Muscle of leg (tissue), 11 donors: Measurements from ENCODE around the gene ARHGAP26. TPM values are rescaled to one million over a fixed set of nuclear protein-coding genes. Genes with fewer than 3 reads are reported as not detected.
"Not testable (repeated sequence)": the region's sequence is repeated elsewhere in the genome, so short reads cannot be mapped to it uniquely, and the experiment has no call there.

Experiments used
- DNase-seq: peaks from one replicate; pipeline ENCODE4 v3.0.0; 2013
- H3K27ac ChIP-seq: one replicate; pipeline ENCODE4 v1.5.1; 2013; ENCODE audit warnings: mild to moderate bottlenecking, low read length, control low read depth
- H3K27me3 ChIP-seq: one replicate; pipeline ENCODE4 v1.6.1; 2013; ENCODE audit warnings: low read length; ENCODE audit not compliant: control insufficient read depth, insufficient read depth
- H3K36me3 ChIP-seq: one replicate; pipeline ENCODE4 v1.6.1; 2013; ENCODE audit warnings: low read length; ENCODE audit not compliant: control insufficient read depth, insufficient read depth
- H3K4me1 ChIP-seq: one replicate; pipeline ENCODE4 v1.6.1; 2013; ENCODE audit warnings: low read length; ENCODE audit not compliant: control insufficient read depth, insufficient read depth
- H3K4me3 ChIP-seq: one replicate; pipeline ENCODE4 v1.5.1; 2013; ENCODE audit warnings: low read length, control low read depth
- H3K9me3 ChIP-seq: replicated peaks from 2 replicates; pipeline ENCODE4 v1.6.1; 2013; ENCODE audit warnings: low read depth, low read length; ENCODE audit not compliant: control insufficient read depth
- WGBS: methylation state at CpG from one replicate; pipeline ENCODE4 v1.1.5; 2013; ENCODE audit warnings: missing lambda C conversion rate; ENCODE audit not compliant: insufficient coverage; 5-methylcytosine and 5-hydroxymethylcytosine counted together
- polyA plus RNA-seq, 8 donors: library from polyadenylated mRNA; unstranded; fragments of 120-200 nt; gene quantifications; one replicate each; pipeline versions ENCODE4 v1.2.1 to v1.2.3, GENCODE V29; 2013; ENCODE audit warnings: inconsistent platforms in 1 of 8, low replicate concordance in 1 of 8; ENCODE audit not compliant: insufficient read length in 8 of 8, insufficient read depth in 1 of 8
- total RNA-seq: library from RNA; stranded (reverse); fragments of 120-200 nt; gene quantifications from one replicate; pipeline ENCODE4 v1.2.4, GENCODE V29; 2013

ARHGAP26 gene
- total and polyA plus RNA-seq, 9 donors: 10.4 to 17.1 (median 13.2) TPM

DNA sequence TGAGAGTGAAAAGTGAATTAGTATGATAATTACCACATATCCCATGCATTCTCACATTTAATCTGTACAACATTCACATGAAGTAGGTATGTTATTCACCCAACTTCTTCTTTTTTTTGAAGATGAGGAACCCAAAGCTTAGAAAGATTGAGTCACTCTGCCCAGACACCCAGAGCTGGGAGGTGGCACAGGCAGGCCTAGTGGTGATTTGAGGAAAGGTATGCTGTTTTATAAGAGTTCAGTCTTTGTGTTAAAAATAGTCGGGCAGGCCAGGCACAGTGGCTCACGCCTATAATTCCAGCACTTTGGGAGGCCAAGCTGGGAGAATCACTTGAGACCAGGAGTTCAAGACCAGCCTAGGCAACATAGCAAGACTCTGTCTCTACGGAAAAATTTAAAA, 348.0 kb downstream of the ARHGAP26 start:
- no peaks in the 10 kb centered on the region for H3K27me3 ChIP-seq
- no peak overlapping the region for H3K27ac ChIP-seq
- peaks cover 8% of the 10 kb centered on the region for H3K4me1 ChIP-seq
- no peaks in the 10 kb centered on the region for H3K36me3 ChIP-seq
- no peak overlapping the region for H3K4me3 ChIP-seq
- DNase-seq: no peak
- H3K9me3 ChIP-seq: no peaks in the 10 kb centered on the region
- WGBS: 80% methylated on average over 3 of the region's 3 CpGs

DNA sequence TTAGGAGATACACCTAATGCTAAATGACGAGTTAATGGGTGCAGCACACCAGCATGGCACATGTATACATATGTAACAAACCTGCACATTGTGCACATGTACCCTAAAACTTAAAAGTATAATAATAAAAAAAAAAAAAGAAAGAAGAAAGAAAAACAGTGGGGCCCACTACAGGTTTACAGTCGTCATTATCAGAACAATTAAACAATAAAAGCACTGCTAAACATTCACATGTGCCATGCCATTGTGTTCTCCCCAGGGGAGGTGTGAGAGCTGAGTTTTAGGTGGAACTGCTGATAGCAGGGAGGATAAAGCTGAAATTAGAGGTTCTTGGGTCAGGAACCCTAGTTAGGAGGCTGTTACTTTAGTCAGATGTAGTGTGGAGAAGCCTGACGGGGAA, 348.6 kb downstream of the ARHGAP26 start:
- not testable (repeated sequence) for H3K4me1 ChIP-seq, H3K4me3 ChIP-seq, H3K9me3 ChIP-seq, H3K27me3 ChIP-seq, DNase-seq, H3K36me3 ChIP-seq
- WGBS: no CpG with 5 or more reads among the region's 3 CpGs
- peak overlapping the region; percentile 35 for H3K27ac ChIP-seq

DNA sequence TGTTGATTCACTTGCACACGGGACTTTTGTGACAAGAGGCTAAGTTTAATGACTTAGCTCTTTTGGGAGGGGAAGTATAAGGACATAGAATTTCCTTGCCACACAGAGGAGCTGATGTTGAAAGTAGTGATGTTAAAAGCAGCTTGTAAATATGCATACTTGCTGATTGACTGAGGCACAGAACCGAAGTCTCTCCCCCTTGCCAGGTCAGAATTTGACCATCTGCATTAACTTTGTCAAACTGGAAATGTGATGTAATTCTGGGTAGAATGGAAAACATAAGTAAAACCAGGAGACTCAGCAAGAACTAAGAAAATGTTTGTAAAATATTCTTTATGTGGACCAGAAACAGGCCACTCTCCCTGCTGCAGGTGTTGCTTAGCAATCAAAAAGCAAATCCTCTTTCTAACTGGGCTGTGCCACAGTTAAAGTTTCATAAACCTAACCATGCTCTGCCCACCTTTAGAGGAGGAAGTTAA, 349.2 kb downstream of the ARHGAP26 start:
- no peaks in the 10 kb centered on the region for H3K9me3 ChIP-seq
- no peaks in the 10 kb centered on the region for H3K36me3 ChIP-seq
- WGBS: no CpG with 5 or more reads among the region's 2 CpGs
- H3K27me3 ChIP-seq: no peaks in the 10 kb centered on the region
- peak; percentile 69 for DNase-seq
- peak overlapping the region; percentile 22 for H3K27ac ChIP-seq
- H3K4me3 ChIP-seq: no peak overlapping the region
- peaks cover 8% of the 10 kb centered on the region for H3K4me1 ChIP-seq

DNA sequence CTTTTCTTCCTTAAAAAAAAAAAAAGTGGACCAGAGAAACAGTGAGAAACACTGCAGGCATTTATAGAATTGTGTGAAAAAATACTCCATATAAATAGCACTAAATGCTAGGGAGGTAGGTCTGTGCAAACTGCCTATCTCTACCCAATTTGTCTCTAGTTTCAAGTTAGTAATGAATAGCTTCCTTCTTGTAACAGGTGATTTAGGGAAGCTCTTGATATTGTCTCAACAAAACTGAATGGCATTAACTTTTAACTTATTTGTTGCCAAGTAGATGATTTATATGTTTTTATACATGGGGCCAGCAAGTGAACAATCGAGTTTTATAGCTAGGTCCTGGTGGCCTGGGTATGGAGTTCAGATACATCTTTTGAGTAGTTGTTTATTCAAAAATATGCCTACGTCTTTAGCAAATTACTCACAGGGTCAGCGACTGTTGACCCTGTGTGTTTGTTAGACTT, 349.7 kb downstream of the ARHGAP26 start:
- no peak for DNase-seq
- Histone ChIP-seq H3K9me3 (no peaks in the 10 kb centered on the region), H3K4me3 (no peak overlapping the region), H3K27me3 (no peaks in the 10 kb centered on the region), H3K4me1 (peaks cover 5% of the 10 kb centered on the region), H3K36me3 (no peaks in the 10 kb centered on the region), H3K27ac (no peak overlapping the region)
- WGBS: no CpG with 5 or more reads among the region's 3 CpGs

DNA sequence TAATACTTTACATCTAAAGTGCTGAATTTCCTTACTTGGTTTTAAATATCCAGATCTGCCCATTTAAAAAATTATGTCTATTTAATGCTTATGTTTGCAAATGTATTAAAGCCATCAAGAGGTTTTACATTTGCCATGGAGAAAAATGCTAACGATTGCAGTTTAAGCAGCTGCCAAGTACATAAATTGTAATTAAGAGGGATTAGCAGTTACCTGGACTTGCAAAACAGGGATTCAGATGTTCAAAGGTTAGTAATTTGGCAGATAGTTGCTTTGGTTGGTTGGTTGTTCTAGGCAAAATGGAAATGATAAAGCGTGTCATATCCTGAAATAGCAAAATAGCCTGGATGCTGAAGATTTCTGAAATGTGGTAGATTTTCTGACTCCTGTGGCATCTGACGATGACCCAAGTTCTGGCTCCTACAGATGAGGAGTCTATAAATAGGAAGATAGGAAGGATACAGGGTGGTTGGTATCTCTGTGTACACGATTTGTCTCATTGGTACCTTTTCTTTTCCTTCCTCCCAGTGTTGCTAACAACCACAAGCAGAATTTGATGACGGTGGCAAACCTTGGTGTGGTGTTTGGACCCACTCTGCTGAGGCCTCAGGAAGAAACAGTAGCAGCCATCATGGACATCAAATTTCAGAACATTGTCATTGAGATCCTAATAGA, 350.4 kb downstream of the ARHGAP26 start:
- peaks cover 5% of the 10 kb centered on the region for H3K4me1 ChIP-seq
- no peak overlapping the region for H3K27ac ChIP-seq
- H3K27me3 ChIP-seq: no peaks in the 10 kb centered on the region
- DNase-seq: no peak
- no peaks in the 10 kb centered on the region for H3K9me3 ChIP-seq
- H3K36me3 ChIP-seq: no peaks in the 10 kb centered on the region
- WGBS: 78% methylated on average over 3 of the region's 5 CpGs
- H3K4me3 ChIP-seq: no peak overlapping the region

DNA sequence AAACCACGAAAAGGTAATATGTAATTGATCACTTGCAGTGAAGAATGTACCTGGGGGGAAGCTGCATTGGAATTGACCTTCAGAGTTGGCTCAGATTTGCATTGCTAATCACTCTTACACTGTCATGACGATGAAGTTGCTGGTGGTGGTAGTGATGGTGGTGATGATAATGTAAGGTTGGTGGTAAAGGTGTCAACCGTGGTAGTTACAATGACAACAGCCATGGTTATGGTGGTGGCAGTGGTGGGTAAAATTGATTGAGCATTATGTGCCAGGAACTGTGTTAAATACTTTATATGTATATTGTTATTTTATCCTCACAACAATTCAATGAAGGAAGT, 350.9 kb downstream of the ARHGAP26 start:
- DNase-seq: no peak
- no peak overlapping the region for H3K4me3 ChIP-seq
- H3K36me3 ChIP-seq: no peaks in the 10 kb centered on the region
- 100% methylated on average over 2 of the region's 3 CpGs for WGBS
- H3K27me3 ChIP-seq: no peaks in the 10 kb centered on the region
- H3K9me3 ChIP-seq: no peaks in the 10 kb centered on the region
- no peak overlapping the region for H3K27ac ChIP-seq
- H3K4me1 ChIP-seq: peaks cover 5% of the 10 kb centered on the region

DNA sequence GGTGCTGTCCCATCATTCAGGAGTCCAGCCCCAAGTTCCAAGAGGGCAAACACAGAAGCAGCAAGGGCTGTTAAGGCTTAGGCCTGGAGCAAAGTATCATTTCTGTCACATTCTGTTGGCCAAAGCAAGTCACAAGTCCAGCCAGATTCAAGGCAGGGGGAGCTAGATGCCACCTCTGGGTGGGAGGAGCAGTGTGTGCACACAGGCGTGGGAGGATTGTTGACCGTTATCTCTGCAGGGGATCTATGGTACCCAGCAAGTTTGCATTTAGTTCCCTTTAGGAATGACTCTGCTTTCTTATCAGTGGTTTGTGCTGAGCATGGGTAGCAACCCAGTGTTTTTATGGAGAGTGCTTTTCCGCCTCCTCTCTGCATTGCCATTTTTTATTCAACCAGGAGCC, 354.4 kb downstream of the ARHGAP26 start:
- no peak for DNase-seq
- WGBS: 100% methylated on average over 2 of the region's 3 CpGs

DNA sequence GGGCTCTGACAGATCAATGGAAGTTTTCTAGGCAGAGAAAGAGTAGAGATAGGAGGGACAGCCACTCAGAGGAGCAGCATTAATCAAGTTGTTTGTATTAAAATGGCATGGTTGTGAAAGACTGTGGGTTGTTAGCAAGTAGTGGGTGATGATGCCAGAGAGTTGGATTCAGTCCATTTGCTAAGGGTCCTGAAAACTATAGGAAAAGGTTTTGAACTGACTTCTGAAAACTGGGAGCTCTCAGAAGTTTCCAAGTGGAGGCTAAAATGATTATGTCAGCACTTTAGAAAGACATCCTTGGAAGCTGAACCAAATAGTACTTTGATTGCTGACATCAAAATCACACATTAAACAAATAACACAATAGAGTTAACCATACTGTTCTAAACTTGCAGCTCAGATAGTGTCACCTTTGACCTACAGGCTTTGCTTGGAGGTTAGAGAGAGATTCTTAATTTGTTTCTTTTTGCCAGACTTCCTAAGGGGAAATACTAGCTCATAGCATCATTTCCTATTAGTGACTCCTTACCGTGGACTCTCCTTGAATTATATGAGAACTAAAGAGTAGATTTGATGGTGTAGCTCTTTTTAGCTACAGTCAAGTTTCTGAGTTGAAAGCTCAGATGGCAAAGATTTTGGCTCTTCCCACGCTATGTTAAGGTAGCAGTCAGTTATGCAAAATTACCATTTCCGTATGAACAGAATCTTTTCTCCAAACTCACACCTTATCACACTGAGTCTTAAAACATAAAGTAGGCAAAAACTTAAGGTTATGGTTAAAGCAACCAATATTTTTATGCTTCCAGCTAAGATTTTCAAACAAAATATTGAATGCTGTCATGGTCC, 356.2 kb downstream of the ARHGAP26 start:
- peak overlapping the region; percentile 47 for H3K27ac ChIP-seq

More for the DNA sequence above, 354.4 kb downstream of the ARHGAP26 start:
- Histone ChIP-seq H3K9me3 (no peaks in the 10 kb centered on the region), H3K4me1 (peaks cover 7% of the 10 kb centered on the region), H3K36me3 (no peaks in the 10 kb centered on the region), H3K4me3 (no peak overlapping the region), H3K27ac (no peak overlapping the region), H3K27me3 (no peaks in the 10 kb centered on the region)

DNA sequence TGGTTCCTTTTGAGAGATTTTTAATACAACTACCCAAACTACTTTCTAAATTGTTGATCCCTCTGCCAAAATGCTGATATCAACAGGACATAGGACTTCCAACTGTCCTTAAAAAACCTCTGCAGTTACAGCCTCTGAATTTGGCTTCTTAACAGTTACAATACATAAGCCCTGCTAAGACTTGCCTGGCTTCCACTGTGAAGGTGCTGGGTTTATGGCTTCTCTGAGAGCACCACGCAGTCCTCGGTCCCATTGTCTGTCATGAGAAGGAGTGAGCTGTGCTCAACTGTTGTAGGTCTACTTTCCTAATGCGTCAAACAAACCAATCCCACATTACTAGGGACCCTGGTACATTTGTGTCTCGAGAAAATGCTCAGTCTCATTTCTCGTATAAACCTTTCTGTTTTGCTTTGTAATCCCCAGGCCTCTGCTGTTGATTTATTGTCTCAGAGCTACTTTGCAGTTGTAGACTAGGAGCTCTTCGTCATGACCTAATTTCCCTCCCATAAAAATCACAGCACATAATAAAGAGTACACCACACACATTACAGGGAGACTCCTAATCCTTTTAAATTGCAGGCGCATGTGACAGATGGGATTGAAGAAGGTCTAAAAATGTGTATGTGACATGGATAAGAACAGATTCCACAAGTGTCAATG, 358.4 kb downstream of the ARHGAP26 start:
- no peaks in the 10 kb centered on the region for H3K9me3 ChIP-seq
- H3K27ac ChIP-seq: peak overlapping the region; percentile 40
- no peaks in the 10 kb centered on the region for H3K27me3 ChIP-seq
- 69% methylated on average over 4 of the region's 7 CpGs for WGBS
- peaks cover 25% of the 10 kb centered on the region for H3K4me1 ChIP-seq
- no peak for DNase-seq
- no peaks in the 10 kb centered on the region for H3K36me3 ChIP-seq
- H3K4me3 ChIP-seq: no peak overlapping the region

More for the DNA sequence above, 356.2 kb downstream of the ARHGAP26 start:
- WGBS: no CpG with 5 or more reads among the region's 3 CpGs
- no peak for DNase-seq
- Histone ChIP-seq H3K4me1 (peaks cover 18% of the 10 kb centered on the region), H3K9me3 (no peaks in the 10 kb centered on the region), H3K4me3 (no peak overlapping the region), H3K36me3 (no peaks in the 10 kb centered on the region), H3K27me3 (no peaks in the 10 kb centered on the region)

DNA sequence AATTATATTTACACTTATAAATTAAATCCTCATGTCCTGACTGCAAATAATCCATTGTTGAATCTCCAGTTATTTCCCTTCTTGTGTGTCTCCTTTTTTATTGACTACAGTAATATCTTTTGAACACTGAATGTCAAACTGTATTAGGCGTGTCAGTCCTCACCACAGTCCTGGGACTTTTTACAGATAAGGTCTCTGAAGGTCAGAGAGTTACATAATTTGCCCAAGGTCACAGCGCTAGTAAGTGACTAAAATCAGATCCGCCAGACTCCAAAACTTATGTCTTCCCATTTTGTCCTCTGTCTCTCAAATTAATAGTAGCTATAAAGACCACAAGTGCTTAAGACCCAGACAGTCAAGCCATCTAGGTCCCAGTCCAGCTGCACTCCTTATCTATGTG, 359.0 kb downstream of the ARHGAP26 start:
- Histone ChIP-seq H3K9me3 (no peaks in the 10 kb centered on the region), H3K27me3 (no peaks in the 10 kb centered on the region), H3K27ac (peak overlapping the region; percentile 31), H3K4me3 (no peak overlapping the region), H3K4me1 (peaks cover 31% of the 10 kb centered on the region), H3K36me3 (peaks cover 3% of the 10 kb centered on the region)
- no peak for DNase-seq
- WGBS: no CpG with 5 or more reads among the region's 3 CpGs
